DMS79 treated with DMSO at 0.1 percent for 48 hours (cell line): Measurements from ENCODE around the gene DYRK1A.

Source experiments
- DNase-seq: peaks from one replicate; lab custom pipeline; 2025; lab: John Stamatoyannopoulos, UW

The DYRK1A gene

DNA sequence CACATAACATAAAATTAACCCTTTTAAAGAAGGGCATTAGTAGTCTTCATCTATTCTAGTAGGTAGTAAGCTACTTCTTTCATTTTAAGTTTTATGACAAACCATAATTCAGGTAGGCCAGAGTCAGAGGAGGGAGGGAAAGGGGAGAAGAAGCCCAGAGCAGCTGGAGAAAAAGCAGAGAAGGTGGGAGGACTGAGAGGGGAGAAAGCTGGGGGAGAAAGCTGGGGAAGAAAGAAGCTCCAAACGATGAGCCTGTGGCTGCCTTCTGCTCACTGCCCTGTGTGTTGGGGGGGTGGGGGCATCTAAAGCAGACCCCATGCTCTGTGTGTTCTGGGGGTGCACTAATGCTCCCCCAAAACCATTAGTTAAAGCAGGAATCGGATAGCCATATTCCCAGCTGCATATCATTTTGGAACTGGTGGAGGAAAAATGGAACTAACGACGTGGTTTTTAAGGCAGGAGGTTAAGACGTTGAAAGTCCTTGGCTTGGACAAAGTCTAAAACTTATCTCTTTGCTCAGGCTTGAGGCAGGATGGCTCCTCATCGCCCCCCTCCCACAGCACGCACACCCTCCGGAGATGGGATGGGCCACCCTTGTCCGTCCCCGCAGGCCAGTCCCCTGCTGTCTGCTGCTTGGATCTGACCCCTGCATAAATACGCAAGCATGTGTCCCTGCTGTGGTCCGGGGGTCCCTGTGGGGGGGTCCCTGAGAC is 184.2 kb downstream of the DYRK1A start:
- no peak for DNase-seq

DNA sequence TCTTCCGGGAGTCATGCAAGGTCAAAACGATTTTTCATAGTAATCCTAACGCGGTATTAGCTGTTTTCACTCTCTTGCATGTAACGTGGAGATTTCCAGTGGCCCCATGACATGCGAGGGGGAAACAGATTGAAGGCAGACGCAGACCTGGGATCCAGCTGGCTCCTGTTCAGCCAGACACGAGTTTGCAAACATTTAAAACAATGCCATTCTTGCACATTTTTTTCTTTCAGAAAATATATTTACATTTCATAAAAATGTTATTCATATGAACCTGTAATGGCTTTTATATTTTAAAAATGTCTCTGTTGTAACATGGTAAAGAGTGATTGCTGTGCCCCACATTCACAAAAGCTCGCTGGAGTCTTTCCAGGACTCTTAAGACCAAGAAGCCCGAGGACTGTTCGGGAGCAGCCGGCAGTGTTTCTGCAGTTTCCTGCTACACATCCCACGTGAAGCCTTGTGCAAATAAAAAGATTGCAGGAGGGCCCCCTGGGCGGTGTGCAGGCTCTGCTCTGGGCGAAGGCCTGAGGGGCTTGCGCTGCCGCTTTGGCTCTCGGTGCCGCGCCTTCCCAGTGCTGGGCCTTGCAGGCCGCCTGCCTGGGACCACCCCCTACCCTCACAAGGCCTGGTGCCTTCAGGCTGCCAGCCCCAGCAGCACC is 184.9 kb downstream of the DYRK1A start:
- peak; percentile 38 for DNase-seq

DNA sequence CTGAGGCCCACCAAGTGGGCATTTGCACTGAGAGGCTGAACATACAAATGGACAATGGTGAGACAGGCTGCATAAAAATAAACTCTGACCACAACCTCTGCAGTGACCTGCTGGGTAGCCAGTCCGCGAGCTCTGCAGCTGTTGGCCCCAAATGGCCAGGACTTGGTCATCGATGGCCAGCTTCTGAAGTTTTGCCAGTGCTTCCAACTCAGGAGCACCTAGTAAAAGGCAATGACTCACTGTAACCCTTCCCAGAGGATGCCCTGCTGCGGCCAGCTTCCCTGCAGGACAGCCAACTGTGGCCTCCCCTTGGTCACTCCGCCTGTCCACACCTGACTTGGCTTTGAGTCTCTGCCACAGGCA is 185.4 kb downstream of the DYRK1A start:
- DNase-seq: no peak

DNA sequence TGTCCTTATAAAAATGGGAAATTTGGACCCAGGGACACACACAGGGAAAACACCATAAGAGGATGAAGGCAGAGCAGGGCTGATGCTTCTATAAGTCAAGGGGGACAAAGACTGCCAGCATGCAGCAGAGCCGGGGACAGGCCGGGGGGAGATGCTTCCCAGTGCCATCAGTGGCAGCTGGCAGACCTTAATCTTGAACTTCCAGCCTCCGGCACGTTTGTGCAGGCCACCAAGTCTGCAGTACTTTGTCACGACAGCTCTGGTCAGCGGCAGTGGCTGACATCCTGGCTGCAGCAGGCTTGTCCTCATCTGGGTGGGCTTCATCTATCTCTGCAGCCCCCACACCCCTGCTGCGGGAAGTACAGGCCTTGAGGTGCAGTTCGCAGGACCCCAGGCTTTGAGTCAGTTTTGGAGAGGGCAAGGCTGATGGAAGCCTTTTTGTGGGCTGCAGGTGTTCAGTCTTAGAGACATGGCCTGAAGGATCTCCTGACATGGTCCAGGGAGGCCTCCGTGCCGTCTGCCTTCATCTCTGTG is 186.0 kb downstream of the DYRK1A start:
- DNase-seq: no peak

DNA sequence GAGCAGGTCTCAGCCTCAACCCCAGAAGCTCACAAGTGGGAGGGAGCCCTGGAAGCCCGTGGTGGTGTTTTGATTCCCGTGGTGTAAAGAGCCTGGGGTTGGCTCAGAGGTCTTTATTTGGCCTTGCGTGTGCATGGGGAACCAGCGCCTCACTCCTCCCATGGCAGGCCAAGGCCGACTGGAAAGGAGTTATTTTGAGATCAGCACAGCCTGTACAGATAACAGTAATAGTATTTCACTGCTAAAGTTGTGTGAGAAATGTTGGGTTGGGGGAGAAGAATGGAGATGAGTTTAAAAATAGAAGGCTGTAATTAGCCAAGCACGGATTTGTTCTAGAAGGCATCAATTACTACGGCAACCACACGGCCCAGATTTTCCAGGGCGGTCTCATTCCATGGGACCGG is 186.5 kb downstream of the DYRK1A start:
- no peak for DNase-seq

DNA sequence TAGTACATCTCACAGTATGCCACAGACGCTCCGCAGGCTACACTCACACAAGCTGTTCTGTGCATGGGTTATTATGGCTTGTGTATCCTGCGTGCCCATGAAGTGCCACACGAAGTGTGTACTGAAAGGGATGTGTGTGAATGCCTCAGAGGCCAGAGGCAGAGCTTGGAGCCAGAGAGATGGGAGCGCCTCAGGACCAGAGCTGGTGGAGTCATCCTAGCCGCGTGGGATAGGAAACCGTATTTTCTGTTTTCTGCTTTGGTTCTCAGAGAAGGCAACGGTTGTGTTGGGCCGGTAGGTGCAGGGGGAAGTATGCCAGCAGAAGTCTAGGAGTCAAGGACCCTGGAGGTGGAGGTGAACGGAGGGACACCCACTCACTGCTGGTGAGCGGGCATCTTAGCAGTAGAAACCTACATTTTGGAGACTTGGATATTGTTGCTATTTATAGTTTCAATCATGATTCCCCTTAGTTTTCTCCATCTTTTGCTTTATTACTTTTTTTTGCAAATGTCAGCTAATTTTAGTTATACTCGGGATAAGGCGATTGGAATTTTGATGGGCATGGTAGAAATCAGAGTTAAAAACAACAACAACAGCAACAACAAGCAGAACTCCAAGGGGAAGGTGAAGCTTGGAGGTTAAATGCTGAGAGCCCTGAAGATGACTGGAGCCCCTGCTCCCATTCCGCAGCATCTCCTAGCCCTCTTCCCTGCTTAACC is 188.2 kb downstream of the DYRK1A start:
- DNase-seq: no peak

DNA sequence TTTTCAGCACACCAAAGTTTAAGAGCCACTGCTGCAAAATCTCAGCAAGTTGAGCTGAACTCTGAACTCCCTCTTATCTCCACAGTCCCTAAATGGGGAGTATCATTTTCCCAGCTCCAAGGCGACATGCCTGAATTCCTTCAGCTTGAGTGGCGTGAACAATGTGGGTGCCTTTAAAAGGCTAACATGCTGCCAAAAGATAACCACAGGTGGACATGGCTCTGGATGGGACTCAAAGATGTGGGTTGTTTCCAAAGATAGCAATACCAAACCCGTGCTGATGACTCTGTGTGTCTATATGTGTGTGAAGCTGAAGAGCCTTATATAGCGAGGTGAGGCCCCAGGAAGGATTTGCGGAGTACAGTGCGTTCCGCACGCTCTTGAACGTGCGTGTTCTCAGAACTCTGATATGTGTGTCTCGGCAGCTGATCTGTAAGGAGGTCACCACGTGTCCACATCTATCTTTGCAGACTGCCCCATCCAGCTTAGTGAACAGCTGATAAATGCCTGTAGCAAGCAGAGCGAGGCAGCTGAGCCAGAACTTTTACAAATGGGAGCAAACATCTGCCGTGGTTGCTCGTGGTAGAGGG is 189.2 kb downstream of the DYRK1A start:
- DNase-seq: no peak

DNA sequence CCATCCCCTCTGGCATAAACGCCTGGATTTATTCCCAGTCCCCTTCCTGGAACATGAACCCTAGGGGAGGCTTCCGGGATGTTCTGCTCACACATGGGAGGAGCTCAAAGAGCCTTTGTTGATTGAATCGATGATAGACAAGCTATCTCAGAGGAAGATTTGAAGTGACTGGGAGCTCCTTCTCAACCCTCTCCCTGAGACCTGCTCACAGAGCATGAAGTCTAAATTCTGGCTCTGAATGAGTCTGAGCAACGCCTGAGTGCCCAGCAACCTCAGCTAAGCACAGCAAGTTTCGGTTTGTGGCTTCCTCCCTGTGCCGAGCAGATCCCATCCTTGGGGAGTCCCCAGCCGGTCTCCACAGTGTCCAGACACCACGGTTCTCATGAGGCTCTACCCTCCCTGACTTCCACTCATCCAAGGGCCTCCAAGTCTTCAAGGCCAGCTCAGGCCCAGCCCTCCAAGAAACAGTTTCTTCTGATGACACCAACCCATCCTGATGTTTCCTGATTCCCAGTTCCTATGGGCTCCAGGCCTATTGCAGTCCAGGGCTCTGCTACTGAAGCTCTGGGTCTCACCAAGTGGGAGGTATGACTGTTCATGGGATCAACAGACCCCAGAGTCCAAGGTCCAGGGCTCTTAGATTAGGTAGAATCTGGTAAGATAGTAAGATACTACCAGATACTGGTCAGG is 190.8 kb downstream of the DYRK1A start:
- DNase-seq: peak; percentile 6

DNA sequence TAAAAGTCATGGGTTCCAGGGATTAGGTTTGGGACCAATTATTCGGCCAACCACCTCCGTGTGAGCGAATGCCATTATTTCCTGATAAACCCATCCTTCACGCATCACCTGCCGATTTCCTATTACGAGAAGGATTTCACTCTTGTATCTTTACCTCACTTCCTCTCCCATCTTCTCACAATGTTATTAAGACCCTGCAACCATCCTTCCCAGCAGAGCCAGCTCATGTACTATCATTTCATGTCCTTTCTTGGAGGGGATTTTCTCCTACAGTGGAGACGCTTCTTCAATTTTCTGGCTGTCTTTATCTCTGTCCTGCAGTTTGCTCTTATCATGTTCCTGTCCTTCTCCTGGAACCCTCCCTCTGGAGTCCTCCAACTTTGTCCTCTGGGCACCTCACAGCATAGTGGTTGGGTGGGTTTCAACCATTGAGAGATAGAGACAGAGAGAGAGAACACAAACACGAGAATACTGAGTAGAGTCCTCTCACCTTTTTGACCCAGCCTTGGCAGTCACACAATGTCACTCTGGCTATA is 192.2 kb downstream of the DYRK1A start:
- DNase-seq: no peak

DNA sequence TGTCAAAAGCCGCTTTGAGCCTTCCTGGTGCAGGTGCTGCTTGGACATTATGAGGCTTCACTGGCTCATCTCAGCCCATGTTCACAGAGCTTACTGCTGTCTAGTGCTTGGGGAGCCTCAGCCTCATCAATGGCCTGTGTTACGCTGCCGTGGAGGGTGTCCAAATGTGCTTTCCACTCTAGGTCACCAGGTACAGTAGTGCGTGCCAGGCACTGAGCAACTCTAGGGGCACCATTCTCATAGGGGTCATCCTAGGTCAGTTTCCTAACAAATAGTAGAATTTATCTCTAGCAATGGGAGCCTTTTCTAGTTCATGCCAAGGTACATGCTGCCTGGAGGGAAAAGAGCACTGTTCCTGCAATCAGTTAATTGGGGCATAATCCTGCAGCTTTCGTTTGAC is 193.8 kb downstream of the DYRK1A start:
- no peak for DNase-seq

DNA sequence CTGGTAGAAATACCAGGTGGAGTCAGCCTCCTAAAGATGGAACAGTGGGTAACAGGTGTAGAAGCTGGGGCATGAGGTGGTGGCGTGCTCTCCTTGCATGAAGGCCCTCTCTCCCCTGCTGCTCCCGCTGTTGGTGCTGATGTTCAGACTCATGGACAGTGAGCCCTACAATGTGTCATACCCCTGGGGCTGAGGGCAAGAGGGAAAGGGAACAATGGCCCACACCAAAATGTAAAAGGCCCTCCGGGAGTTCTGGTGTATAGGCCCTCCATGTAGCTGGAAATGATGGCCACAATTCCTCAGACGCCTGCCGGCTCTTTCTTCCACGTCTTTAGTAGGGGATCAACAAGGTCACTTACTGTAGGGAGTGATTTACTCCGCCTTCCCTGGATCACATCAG is 194.9 kb downstream of the DYRK1A start:
- no peak for DNase-seq

DNA sequence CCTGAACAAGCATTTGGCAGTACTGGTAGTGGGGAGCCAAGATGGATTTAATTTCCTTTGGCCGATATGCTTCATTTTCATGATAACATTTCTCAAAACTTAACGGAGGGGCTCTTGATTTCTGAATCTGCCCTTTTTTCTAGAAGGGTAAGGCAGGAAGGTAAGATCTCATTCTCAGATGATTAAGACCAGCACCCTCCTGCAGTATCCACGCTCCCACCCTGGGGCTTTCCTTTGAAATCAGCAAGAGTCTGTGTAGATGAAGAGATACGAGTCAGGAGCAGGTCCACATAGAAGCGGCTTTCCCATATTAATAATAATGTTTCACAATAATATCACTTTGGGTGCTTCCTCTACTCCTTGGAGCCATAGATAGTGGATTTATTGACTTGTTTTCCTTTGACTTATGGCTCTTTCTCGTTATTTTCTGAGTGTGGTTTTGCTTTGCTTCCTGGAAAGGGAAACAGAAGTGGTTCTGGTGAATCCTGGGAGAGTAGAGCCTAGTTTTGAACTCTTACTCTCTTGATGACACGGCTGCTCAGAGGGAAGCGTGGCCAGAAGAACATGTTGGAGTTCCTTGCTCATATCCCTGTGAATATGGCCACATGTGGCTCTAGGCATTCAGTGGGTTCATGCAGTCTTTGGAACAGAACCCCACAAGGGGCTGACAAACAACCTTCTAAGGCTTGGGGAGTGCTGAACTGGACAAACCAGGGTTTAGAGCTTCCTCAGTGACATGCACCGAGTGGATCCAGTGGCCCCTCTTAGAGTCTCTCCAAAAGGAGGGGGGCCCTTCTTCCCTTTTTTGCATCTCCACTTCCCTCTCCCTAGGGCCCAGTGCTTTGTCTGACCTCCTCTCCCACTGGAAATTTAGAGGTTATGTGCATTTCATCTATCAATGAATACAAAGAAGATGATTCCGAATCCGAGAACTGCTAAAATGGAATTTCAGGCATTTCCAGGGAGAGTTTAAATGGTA is 195.7 kb downstream of the DYRK1A start:
- DNase-seq: no peak

DNA sequence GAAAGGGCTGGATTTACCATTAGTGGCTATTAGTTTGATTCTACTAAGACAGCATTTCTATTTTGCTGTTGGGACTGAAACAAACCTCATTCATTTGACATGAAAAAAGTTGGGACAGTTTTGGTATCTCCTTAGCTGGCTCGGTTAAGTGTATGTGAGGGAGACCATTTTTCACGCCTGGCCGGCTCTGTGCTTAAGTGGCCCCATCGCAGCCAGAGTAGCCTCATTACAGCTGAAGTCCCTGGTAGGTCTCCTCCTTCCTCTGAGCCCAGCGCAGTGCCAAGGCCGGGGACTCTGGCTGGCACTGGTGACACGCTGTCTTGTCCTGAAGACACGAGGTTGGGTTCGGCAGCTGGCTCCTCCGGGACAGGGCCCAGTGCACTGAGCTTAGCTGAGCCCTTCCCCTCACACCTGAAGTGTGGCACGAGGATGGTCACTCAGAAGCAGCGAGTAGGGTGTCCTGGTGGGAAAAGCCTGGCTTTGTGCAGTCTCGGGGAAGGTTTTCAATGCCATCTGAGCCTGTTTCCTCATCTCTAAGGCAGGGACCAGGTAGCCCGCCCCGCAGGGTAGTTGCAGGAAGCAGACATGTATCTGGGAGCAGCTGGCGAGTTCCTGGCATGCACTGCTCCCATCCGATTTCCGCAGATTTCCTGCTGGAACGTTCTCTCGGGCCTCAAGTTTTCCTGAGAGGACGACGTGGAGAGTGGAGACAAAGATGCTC is 196.5 kb downstream of the DYRK1A start:
- DNase-seq: peak; percentile 35

DNA sequence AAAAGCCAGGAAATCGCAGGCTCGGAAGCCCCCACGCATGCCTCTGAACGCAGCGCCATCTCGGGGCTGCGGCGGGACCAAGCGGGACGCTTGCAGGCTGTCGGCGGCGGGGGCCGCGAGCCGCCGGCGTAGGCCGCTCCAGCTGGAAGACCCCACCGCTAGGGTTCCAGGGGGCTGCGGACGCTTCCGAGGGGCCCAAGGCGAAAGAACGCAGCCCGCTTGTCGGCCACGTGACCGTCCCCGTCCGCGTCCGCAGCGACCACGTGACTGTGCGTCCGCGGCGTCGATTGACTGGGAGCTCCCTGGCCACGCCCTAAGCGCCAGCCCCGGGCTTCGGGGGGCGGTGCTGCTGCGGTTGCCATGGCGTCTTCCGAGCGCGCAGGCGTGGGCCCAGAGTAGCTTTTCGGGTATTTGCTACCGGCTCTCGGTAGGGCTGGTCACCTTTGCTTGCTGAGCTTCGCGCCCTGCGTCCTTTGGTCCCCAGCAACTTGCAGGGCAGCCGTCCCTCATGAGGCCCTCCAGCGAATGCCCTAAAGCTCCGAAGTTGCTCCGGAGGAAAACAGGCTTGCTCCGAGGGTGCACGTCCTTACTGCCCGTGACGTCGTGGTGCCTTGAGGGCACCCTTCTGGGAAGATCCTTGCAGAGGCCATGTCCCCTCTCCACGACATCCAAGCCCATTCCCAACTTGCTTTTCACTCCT is 197.2 kb downstream of the DYRK1A start:
- DNase-seq: peak; percentile 83

DNA sequence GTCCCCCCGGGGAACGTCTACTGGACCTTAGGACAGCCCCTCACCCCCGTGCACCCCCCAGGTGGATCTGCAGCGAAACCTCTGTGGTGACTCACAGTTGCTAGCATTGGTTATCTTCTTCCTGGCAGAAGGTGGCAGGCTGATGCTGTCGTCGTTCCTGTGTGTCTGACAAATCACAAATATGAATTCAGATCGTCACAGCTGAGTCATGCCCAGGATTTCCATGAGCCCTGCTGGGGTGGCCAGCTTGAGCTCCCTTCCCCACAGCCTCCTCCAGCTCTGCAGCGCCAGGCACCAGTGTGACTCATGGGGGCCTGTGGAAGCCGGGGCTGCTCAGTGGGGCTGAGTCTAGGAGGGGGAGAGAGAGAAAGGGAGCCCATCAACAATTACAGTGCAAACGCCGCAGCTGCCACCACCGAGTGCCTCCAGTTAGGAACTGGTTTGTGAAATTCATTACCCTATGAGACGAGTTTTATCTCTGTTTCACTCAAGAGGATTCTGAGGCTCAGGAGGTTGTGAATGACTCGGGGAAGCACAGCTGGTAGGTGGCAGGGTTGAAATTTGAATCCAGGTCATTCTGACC is 197.9 kb downstream of the DYRK1A start:
- DNase-seq: peak; percentile 63

DNA sequence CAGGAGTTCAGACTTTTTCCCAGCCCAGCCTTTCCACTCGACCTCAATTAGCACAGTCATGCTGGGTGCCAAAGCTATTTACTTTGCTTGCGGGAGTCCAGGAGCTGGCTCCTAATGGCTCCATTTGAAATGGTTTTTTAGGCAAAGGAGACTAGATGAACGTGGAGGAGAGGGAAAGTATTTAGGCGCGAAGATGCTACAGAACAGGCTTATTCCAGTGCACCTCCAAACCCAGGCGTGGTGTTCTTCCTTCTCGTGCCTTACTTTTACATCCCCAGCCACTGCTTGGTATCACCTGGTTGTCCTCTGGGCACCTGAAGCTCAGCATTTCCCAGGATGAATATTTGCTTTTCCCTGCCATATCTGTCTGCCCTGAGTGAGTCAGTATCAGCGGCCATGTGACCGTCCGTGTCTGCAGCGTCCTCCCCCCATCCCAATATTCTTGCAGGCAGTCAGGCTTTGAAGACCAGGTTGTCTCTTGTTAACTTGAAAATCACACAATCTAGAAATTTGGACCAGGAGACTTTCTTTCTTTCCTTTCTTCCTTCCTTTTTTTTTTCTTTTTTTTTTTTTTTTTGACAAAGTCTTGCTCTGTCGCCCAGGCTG is 198.5 kb downstream of the DYRK1A start:
- DNase-seq: peak; percentile 63

DNA sequence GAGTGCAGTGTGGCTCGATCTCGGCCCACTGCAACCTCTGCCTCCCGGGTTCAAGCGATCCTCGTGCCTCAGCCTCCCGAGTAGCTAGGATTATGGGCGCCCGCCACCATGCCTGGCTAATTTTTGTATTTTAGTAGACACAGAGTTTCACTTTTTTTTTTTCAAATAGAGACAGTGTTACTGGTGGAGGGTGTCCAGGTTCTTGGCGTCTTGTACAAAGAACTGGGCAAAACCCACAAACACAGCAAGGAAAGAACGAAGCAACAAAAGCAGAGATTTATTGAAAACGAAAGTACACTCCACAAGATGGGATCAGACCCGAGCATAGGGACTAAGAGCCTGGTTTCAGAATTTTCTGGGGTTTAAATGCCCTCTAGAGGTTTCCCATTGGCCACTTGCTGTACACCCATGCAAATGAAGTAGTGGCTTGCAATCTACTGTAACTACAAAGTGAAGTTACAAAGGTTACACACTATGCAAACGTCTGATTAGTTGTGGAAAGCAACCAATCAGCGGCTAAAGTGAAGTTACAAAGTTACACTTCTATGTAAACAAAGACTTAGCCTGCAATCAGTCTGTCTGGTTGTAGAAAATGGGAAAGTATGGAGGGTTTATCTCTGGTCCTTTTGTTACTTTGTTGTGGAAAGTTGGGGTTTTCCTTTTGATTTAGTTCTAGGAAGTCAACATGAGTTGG is 199.1 kb downstream of the DYRK1A start:
- DNase-seq: no peak
